Measurements from ENCODE around the gene SPDYE2B.
"Not testable (repeated sequence)": the region's sequence is repeated elsewhere in the genome, so short reads cannot be mapped to it uniquely, and the experiment has no call there.

The SPDYE2B gene, protein sequence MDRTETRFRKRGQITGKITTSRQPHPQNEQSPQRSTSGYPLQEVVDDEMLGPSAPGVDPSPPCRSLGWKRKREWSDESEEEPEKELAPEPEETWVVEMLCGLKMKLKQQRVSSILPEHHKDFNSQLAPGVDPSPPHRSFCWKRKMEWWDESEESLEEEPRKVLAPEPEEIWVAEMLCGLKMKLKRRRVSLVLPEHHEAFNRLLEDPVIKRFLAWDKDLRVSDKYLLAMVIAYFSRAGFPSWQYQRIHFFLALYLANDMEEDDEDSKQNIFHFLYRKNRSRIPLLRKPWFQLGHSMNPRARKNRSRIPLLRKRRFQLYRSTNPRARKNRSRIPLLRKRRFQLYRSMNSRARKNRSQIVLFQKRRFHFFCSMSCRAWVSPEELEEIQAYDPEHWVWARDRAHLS

GRCh38 chr7:102649924-102650323 lies at the start of gene SPDYE2B:
Gene SPDYE2B (plus strand): TSS chr7:102650319. CDS start chr7:102652349, 2,030 bp downstream.
- DNase-seq (ENCODE audit: low spot score) = not testable (repeated sequence)

DNA sequence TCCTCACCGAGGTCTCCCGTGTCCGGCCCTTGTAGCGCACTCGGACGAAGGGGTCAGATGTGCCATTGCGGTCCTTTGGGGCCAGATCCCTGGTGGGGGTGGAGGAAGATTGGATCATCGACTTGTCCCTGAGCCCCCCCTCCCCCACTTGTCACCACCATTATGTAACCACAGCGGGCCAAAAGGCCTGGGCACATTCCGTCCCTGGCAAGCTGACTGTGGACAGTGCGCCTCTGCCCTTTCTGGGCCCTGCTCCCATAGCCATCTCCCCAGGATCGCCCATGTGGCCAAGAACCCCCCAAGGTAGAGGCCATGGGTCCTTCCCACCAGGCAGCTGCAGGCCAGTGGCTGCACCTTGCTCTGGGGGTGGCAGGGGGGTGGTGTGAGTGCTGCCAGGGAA lies 47.8 kb upstream of the SPDYE2B start:
- DNase-seq (ENCODE audit: low spot score) = not testable (repeated sequence)

DNA sequence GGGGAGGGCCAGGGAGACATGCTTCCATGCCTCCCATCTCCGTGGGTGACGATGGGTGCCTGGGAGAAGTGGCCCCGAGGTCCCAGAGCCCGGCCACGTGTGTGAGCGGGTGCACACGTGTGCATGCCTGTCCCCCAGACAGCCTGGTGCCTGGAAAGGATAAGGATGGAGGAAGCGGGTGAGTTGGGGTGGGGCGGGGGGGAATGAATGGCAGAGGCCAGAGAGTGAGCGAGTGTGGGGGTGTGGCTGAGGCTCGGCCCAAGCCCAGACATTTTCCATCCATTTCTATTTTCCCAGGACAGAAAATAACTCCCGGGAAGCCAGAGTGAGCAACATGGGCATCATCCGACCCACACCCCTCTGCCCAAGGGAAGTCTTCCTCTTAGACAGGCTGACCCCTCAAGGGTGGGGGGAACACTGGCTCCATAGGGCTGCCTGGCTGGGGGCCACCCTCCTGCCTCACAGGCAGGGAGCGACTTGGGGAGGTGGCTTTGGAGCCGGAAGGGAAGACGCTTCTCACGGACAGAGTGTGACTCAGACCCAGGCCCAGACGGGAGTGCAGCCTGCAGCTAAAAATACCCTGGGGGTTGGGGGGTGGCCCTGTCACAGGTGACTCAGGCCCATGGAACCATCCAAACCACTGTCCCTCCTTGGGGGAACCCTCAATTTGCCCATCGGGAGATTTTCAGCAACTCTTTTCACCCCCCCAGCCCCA lies 45.5 kb upstream of the SPDYE2B start:
- DNase-seq (ENCODE audit: low spot score) = not testable (repeated sequence)

DNA sequence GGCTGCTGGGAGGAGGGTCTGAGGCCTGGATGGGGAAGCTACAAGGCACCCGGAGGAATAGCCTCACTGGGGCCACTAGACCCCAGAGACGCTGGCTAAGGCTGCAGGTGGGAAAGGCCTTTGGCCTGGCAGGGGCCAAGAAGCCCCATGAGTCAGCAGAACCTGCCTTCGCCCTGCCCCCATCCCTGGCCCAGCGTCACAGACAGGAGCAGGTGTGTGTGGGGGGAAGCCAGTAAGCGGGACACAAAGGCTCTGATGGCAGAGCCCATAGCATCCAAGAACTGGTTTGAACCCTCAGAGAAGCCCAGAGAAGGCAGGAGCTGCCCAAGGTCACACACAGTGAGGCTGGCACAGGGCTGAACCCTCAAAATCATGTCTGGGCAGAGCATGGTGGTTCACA lies 43.3 kb upstream of the SPDYE2B start:
- not testable (repeated sequence) for DNase-seq (ENCODE audit: low spot score)

DNA sequence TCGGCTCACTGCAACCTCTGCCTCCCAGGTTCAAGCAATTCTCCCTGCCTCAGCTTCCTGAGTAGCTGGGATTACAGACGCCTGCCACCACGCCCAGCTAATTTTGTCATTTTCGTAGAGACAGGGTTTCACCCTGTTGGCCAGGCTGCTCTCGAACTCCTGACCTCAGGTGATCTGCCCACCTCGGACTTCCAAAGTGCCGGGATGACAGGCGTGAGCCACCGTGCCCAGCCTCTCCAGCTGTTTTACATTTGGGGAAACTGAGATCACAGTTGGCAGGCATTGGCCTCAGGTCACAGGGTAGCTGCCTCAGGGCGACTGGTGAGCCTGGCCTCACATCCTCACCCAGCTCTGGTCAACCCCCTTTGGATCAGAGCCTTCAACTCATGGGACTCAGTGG lies 40.4 kb upstream of the SPDYE2B start:
- DNase-seq (ENCODE audit: low spot score) = not testable (repeated sequence)

DNA sequence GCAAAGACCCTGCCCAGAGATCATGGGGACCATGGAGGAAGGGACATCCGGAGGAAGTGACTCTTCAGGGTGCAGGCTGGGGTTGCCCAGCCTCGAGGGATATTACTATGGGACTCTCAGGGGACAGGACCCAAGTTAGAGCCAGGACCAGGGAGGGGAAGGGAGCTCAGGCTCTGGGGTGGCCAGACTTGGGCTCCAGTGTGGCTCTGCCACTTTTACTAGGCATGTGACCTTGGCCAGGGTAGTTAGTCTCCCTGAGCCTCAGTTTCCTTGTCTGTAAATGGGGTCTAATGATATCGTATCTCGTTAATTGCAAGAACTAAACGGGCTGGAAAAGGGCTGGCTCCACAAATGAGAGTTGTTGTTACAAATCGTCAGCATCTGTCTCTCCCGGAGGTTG lies 39.7 kb upstream of the SPDYE2B start:
- DNase-seq (ENCODE audit: low spot score) = not testable (repeated sequence)

- DNase-seq (ENCODE audit: low spot score) = not testable (repeated sequence)
Measured at GRCh38 chr7:102611013-102611674, 39.0 kb upstream of the SPDYE2B start.

DNA sequence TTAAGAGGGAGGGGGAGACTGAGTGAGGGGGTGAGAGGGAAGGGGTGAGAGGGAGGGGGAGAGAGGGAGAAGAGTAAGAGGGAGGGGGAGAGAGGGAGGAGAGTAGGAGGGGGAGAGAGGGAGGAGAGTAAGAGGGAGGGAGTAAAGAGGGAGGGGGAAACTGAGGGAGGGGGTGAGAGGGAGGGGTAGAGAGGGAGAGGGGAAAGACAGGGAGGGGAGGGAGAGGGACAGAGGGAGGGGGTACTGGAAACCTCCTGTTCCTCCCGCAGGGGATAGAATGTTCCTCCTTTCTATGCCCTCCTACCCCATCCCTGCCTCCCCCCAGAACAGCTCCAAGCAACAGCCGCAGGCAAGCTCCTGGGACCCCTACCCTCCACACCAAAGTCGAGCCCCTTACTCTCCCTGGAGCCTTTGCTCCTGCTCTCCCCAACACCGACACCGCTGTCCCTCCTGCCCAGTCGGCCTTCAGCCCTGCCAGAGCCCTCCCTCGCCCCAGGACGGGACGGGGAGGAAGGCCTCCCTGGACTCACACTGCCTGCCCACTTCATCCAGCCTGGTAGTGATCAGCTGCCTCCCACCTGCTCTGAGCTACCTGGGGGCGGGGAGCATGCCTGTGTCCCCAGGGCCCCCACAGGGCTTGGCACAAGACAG lies 38.3 kb upstream of the SPDYE2B start:
- not testable (repeated sequence) for DNase-seq (ENCODE audit: low spot score)

- not testable (repeated sequence) for DNase-seq (ENCODE audit: low spot score)
Measured at GRCh38 chr7:102613575-102614345, 36.4 kb upstream of the SPDYE2B start.

DNA sequence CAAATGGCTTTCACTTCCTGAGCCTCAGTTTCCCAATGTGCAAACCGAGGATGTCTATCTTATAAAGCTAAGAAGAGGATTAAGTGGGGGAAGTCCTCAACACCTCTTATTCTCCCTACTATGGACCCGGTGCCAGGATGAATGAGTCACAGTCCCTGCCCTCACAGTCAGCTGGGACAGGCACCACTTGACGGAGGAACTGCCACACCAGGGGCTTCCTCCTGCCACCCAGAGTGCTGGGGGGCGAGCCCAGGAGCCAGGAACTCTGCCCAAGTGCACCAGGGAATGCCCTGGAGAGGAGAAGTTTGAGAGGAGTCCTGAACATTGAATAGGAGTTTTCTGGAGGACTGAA lies 35.8 kb upstream of the SPDYE2B start:
- not testable (repeated sequence) for DNase-seq (ENCODE audit: low spot score)

GRCh38 chr7:102614873-102615272 lies 35.2 kb upstream of the SPDYE2B start:
- not testable (repeated sequence) for DNase-seq (ENCODE audit: low spot score)

GRCh38 chr7:102615930-102616329 lies 34.2 kb upstream of the SPDYE2B start:
- DNase-seq (ENCODE audit: low spot score) = not testable (repeated sequence)

- DNase-seq (ENCODE audit: low spot score) = not testable (repeated sequence)
Measured at GRCh38 chr7:102616507-102617125, 33.5 kb upstream of the SPDYE2B start, which contains the start of gene RASA4. Gene RASA4 (minus strand): TSS chr7:102616756. CDS start chr7:102616689, 67 bp downstream.

DNA sequence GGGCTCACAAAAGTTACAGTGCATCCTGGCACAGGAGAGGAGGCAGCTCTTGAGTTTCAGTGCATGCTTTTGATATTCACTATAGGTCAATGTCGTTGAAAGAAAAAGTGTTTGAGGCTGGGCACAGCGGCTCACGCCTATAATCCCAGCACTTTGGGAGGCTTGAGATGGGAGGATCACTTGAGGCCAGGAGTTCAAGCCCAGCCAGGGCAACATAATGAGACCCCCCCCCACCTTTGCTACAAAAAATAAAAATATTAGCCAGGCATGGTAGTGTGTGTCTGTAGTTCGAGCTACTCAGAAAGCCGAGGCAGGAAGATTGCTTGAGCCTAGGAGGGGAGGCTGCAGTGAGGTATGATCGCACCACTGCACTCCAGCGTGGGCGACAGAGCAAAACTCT lies 32.0 kb upstream of the SPDYE2B start:
- DNase-seq (ENCODE audit: low spot score) = not testable (repeated sequence)

GRCh38 chr7:102627271-102627904 lies 22.7 kb upstream of the SPDYE2B start:
- not testable (repeated sequence) for DNase-seq (ENCODE audit: low spot score)

DNA sequence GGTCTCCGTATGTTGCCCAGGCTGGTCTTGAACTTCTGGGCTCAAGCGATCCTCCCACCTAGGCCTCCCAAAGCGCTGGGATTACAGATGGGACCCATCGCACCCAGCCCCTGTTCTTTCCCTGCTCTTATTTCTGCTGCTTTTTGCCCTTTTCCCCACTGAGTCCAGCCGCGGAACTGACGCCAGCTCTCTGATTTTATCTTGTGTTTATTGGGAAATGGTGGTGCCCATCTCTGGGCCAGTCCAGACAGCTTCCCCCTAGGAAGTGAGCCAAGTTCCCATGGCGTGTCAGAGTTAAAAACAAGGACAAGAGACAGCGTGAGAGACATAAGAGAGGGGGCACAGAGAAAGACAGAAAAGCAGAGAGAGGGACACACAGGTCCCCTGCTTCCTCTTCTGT lies 19.5 kb upstream of the SPDYE2B start:
- DNase-seq (ENCODE audit: low spot score) = not testable (repeated sequence)

DNA sequence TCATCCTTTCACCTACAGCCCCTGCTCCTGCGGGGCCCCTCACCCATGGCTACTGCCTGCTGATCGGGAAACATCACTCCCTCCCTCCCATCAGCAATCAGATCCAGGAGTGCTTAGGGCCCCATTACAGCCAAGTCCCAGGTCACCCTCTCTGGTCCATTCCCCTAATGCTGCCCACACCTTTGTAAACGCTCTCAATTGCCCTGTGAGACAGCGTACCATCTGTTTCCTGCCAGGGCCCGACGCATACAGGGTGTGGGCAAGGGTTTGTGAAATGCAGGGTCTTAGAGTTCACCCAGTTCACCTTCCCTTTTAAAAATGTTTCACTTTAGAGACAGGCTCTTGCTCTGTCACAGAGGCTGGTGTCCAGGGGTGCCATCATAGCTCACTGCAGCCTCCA lies 15.8 kb upstream of the SPDYE2B start:
- DNase-seq (ENCODE audit: low spot score) = not testable (repeated sequence)

DNA sequence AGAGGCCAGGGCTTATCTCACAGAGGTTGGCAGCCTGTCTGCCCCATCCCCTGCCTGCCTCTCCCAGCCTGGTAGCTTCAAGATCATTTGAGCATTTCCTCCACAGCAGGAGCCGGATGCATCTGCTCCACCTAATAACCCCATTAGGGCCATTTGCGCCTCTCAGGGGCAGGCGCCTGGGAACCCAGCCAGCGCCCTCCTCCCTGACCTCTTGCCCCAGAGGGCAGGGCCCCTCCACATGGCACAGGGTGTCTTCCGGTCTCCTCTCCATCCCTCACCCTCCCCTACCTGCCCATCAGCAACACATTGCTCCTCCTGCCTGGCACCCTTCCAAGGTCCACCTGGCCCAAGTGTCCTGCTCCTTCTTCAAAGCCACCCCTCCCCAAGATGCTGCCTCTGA lies 14.8 kb upstream of the SPDYE2B start:
- not testable (repeated sequence) for DNase-seq (ENCODE audit: low spot score)

DNA sequence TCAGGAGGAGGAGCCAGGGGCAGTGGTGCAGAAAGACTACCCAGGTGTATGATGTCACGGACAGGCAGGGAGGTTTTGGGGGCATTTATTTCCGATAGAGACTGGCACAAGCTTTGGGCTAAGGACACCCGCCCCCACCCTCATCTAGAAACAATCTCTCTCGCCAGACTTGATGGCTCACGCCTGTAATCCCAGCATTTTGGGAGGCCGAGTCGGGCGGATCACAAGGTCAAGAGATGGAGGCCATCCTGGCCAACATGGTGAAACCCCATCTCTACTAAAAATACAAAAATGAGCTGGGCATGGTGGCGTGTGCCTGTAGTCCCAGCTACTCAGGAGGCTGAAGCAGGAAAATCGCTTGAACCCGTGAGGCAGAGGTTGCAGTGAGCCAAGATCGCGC lies 13.2 kb upstream of the SPDYE2B start:
- DNase-seq (ENCODE audit: low spot score) = not testable (repeated sequence)

- not testable (repeated sequence) for DNase-seq (ENCODE audit: low spot score)
Measured at GRCh38 chr7:102638848-102639247, 11.3 kb upstream of the SPDYE2B start.

All from iPS-NIHi11 (cell line).